HG02973 (cell line): ENCODE results near the gene COG4.

Source experiments
- ATAC-seq: cut with Tn5 transposase; IDR thresholded peaks from one replicate; pipeline ENCODE4 v1.9.1; 2021; ENCODE audit warnings: moderate library complexity; ENCODE audit not compliant: unreplicated experiment

Gene COG4

GRCh38 chr16:70434484-70435260 lies 88.7 kb downstream of the COG4 start:
- no peak for ATAC-seq

GRCh38 chr16:70433458-70434103 lies 89.8 kb downstream of the COG4 start:
- no peak for ATAC-seq

- no peak for ATAC-seq
Measured at GRCh38 chr16:70432723-70433457, 90.5 kb downstream of the COG4 start.

GRCh38 chr16:70432356-70432722 lies 91.0 kb downstream of the COG4 start:
- ATAC-seq, result no peak

GRCh38 chr16:70430667-70431536 lies 92.5 kb downstream of the COG4 start:
- peak; percentile 46 for ATAC-seq
